HL-60 (cell line): ENCODE results near the gene FBXO9.

ENCODE experiments used
- DNase-seq, 2 experiments: peaks; one replicate each; pipeline ENCODE4 v3.0.0-alpha.2; 2010 to 2020; ENCODE audit warnings: low read depth in 1 of 2, low spot score in 1 of 2
- H3K27ac ChIP-seq: fragments of 250-450 bp; sonication (Bioruptor Pico); replicated peaks from 2 replicates; pipeline ENCODE4 v1.5.1; 2020; ENCODE audit warnings: mild to moderate bottlenecking, moderate library complexity
- H3K27me3 ChIP-seq: fragments of 250-450 bp; sonication (Bioruptor Pico); 2 replicates; pipeline ENCODE4 v1.5.1; 2021; ENCODE audit warnings: mild to moderate bottlenecking, moderate library complexity; ENCODE audit not compliant: insufficient read depth, poor library complexity, severe bottlenecking
- H3K4me3 ChIP-seq: replicated peaks from 2 replicates; pipeline ENCODE4 v1.5.1; 2011; ENCODE audit warnings: mild to moderate bottlenecking, control low read depth, low read length; ENCODE audit not compliant: insufficient read depth
- GABPA ChIP-seq: IDR thresholded peaks from 2 replicates; pipeline ENCODE4 v1.6.1; 2012; ENCODE audit warnings: low read depth
- POLR2AphosphoS5 ChIP-seq: IDR thresholded peaks from 2 replicates; pipeline ENCODE4 v1.6.1; 2012; ENCODE audit warnings: low read depth
- REST ChIP-seq: IDR thresholded peaks from 2 replicates; pipeline ENCODE4 v1.6.1; 2012; ENCODE audit warnings: low read depth; ENCODE audit not compliant: insufficient replicate concordance
- SPI1 ChIP-seq: IDR thresholded peaks from 2 replicates; pipeline ENCODE4 v1.6.1; 2012; ENCODE audit warnings: low read depth, mild to moderate bottlenecking, borderline replicate concordance
- TF ChIP-seq, protein P1 (sequence below): IDR thresholded peaks from one replicate; pipeline ENCODE4 v1.5.1; 2011; ENCODE audit warnings: low read length, control low read depth, inconsistent platforms; ENCODE audit not compliant: insufficient read depth

FBXO9 gene

GRCh38 chr6:53103993-53104675 lies 38.9 kb downstream of the FBXO9 start:
- Histone ChIP-seq H3K4me3 (no peak overlapping the region), H3K27me3 (no peaks in the 10 kb centered on the region), H3K27ac (no peak overlapping the region)
- DNase-seq, result no peak
- TF ChIP-seq GABPA, result no peak
- TF ChIP-seq REST, result no peak
- TF ChIP-seq, protein P1, sequence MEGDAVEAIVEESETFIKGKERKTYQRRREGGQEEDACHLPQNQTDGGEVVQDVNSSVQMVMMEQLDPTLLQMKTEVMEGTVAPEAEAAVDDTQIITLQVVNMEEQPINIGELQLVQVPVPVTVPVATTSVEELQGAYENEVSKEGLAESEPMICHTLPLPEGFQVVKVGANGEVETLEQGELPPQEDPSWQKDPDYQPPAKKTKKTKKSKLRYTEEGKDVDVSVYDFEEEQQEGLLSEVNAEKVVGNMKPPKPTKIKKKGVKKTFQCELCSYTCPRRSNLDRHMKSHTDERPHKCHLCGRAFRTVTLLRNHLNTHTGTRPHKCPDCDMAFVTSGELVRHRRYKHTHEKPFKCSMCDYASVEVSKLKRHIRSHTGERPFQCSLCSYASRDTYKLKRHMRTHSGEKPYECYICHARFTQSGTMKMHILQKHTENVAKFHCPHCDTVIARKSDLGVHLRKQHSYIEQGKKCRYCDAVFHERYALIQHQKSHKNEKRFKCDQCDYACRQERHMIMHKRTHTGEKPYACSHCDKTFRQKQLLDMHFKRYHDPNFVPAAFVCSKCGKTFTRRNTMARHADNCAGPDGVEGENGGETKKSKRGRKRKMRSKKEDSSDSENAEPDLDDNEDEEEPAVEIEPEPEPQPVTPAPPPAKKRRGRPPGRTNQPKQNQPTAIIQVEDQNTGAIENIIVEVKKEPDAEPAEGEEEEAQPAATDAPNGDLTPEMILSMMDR, result no peak
- TF ChIP-seq SPI1, result no peak
- TF ChIP-seq POLR2AphosphoS5, result no peak

GRCh38 chr6:53104916-53105315 lies 39.7 kb downstream of the FBXO9 start:
- no peak overlapping the region for H3K27ac ChIP-seq
- TF ChIP-seq, protein P1, result no peak
- no peak for TF ChIP-seq REST
- TF ChIP-seq POLR2AphosphoS5, result no peak
- no peak for TF ChIP-seq GABPA
- DNase-seq, result no peak
- H3K4me3 ChIP-seq, result no peak overlapping the region
- no peaks in the 10 kb centered on the region for H3K27me3 ChIP-seq

DNA sequence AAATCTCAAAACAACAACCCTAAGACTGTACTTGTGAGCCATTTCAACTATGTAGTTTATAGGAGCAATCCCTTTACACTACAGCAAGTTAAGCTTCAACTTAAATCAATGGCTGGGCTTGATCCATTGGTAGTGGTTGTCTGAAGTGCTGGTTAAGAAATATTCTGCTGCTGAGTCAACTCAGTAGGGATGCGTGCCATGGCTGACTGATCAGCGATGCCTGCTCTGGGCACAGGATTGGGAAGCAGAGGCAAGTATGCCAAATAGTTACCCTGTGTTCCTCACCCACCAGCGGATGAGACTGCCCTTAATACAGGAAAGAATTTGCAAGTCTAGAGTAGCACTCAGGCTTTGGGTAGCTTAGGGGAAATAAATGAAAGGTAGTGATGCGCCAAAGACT lies 41.9 kb downstream of the FBXO9 start:
- H3K27me3 ChIP-seq, result no peaks in the 10 kb centered on the region
- TF ChIP-seq, protein P1, result no peak
- TF ChIP-seq POLR2AphosphoS5 (no peak), SPI1 (no peak), GABPA (no peak), REST (no peak)
- H3K4me3 ChIP-seq, result no peak overlapping the region
- no peak overlapping the region for H3K27ac ChIP-seq
- no peak for DNase-seq
